MCF 10A (cell line): ENCODE results near the gene UROS. TPM values are rescaled to one million over a fixed set of nuclear protein-coding genes. Genes with fewer than 3 reads are reported as not detected.

Experiments used
- BruUV-seq: library from RNA; stranded (reverse); fragments of 400-500 nt; replicated peaks from 2 replicates; lab custom pipeline; 2021; lab: Mats Ljungman, UMichigan
- CTCF ChIA-PET: fragments of 300-600 bp; sonication (Branson Sonifier 250); formaldehyde crosslinking; extraction: SDS; loops from one replicate; lab custom pipeline; 2021; ENCODE audit warnings: antibody characterized with exemption, inconsistent platforms; lab: Yijun Ruan, JAX
- POLR2A ChIA-PET: fragments of 300-600, 350-650 bp; sonication (Branson Sonifier 250); formaldehyde crosslinking; extraction: SDS; loops from one replicate; lab custom pipeline; 2020; ENCODE audit warnings: antibody characterized with exemption, inconsistent platforms; lab: Yijun Ruan, JAX
- DNase-seq: peaks from one replicate; pipeline ENCODE4 v3.0.0-alpha.2; 2018; ENCODE audit not compliant: unreplicated experiment
- H3K27ac Mint-ChIP-seq: one replicate; pipeline ENCODE4 v1.8.0; 2022; ENCODE audit warnings: mild to moderate bottlenecking, low read depth, mixed read lengths; ENCODE audit not compliant: unreplicated experiment
- H3K27me3 Mint-ChIP-seq: one replicate; pipeline ENCODE4 v1.8.0; 2022; ENCODE audit warnings: mixed read lengths; ENCODE audit not compliant: insufficient read depth, unreplicated experiment
- H3K36me3 Mint-ChIP-seq: one replicate; pipeline ENCODE4 v1.8.0; 2022; ENCODE audit warnings: mild to moderate bottlenecking, moderate library complexity, mixed read lengths; ENCODE audit not compliant: insufficient read depth, unreplicated experiment
- H3K4me1 Mint-ChIP-seq: one replicate; pipeline ENCODE4 v1.8.0; 2022; ENCODE audit warnings: mixed read lengths; ENCODE audit not compliant: insufficient read depth, unreplicated experiment
- H3K4me3 Mint-ChIP-seq: one replicate; pipeline ENCODE4 v1.8.0; 2022; ENCODE audit warnings: mild to moderate bottlenecking, moderate library complexity, mixed read lengths; ENCODE audit not compliant: unreplicated experiment
- H3K9me3 Mint-ChIP-seq: one replicate; pipeline ENCODE4 v1.8.0; 2022; ENCODE audit warnings: mixed read lengths; ENCODE audit not compliant: unreplicated experiment
- CTCF ChIP-seq: fragments of 200-600 bp; IDR thresholded peaks from one replicate; pipeline ENCODE4 v1.8.0; 2022; ENCODE audit warnings: antibody characterized with exemption, mild to moderate bottlenecking; ENCODE audit not compliant: unreplicated experiment
- intact Hi-C: fragments of 100-400 bp; cut with micrococcal nuclease; formaldehyde crosslinking; loops from 2 replicates; pipeline ENCODE4 v1.14.1; 2022
- total RNA-seq: library from RNA; stranded (reverse); gene quantifications from 2 replicates; pipeline ENCODE4 v1.2.3, GENCODE V29; 2022

The UROS gene
- total RNA-seq, 1 experiment from 2014 or later: 64.4 TPM

DNA sequence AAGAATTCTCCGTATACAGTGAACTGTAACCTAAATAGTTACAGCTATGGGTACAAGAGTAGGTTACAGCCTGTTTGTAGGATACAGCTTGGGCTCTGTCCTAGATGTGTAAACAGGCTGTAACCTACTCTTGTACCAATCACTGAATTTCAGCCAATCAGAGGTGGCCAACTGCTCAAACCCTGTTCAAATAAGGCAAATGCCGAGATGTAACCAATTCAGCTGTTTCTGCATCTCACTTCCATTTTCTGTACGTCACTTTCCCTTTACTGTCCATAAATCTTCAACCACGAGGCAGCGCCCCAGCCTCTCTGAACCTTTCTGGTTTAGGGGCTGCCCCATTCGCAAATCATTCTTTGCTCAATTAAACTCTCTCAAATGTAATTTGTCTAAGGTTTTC lies 39.1 kb downstream of the UROS start:
- POLR2A ChIA-PET: interaction anchor here (1.5 kb wide), 1 partner anchor 17 kb away, joined by 5 read pairs; no protein-coding TSS in a partner anchor
- CTCF ChIA-PET: no interaction called here
- Mint-ChIP-seq H3K36me3 (peaks cover 10% of the 10 kb centered on the region), H3K4me3 (no peak overlapping the region), H3K4me1 (no peaks in the 10 kb centered on the region), H3K27me3 (no peaks in the 10 kb centered on the region), H3K9me3 (no peaks in the 10 kb centered on the region), H3K27ac (no peak overlapping the region)
- no peak for DNase-seq
- no TSS peak for BruUV-seq
- TF ChIP-seq CTCF: no peak
- intact Hi-C loops: no loop called here

GRCh38 chr10:125783408-125783807 lies 39.6 kb downstream of the UROS start:
- intact Hi-C loops: no loop called here
- DNase-seq: no peak
- no peak for TF ChIP-seq CTCF
- POLR2A ChIA-PET: interaction anchor here (1.5 kb wide), 1 partner anchor 18 kb away, joined by 5 read pairs; no protein-coding TSS in a partner anchor
- CTCF ChIA-PET: interaction anchor here (0.6 kb wide), 1 partner anchor 571 kb away, joined by 3 read pairs; no protein-coding TSS in a partner anchor
- Mint-ChIP-seq H3K27ac (no peak overlapping the region), H3K27me3 (peaks cover 5% of the 10 kb centered on the region), H3K4me1 (no peaks in the 10 kb centered on the region), H3K36me3 (peaks cover 8% of the 10 kb centered on the region), H3K9me3 (no peaks in the 10 kb centered on the region), H3K4me3 (no peak overlapping the region)
- no TSS peak for BruUV-seq

DNA sequence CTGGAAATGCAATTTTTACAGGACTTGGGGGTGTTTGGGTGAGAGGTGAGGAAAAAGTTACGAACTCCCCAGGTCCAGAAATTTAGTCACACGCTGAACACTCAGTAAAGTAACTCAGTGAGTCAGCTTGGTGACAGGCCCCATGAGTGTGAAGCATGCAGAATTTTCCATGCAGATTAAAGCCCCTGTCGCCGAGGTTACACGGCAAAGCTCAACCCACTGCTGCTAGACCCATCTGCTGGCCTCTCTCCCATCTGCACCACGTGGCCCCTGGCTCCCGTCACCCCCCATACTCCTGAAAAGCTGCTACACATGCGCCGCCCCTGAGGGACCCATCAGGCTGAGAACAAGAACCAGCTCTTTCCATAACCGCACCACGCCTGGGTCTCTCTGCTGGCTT lies 40.4 kb downstream of the UROS start:
- Mint-ChIP-seq H3K4me3 (no peak overlapping the region), H3K4me1 (no peaks in the 10 kb centered on the region), H3K36me3 (peaks cover 6% of the 10 kb centered on the region), H3K27me3 (peaks cover 13% of the 10 kb centered on the region), H3K9me3 (no peaks in the 10 kb centered on the region), H3K27ac (no peak overlapping the region)
- ChIA-PET CTCF (interaction anchor here (0.6 to 0.9 kb wide), 2 partner anchors 570 to 708 kb away, joined by 3 read pairs; no protein-coding TSS in a partner anchor), POLR2A (no interaction called here)
- DNase-seq: no peak
- intact Hi-C loops: no loop called here
- BruUV-seq: no TSS peak
- no peak for TF ChIP-seq CTCF

- Mint-ChIP-seq H3K27me3 (peaks cover 19% of the 10 kb centered on the region), H3K4me1 (no peaks in the 10 kb centered on the region), H3K36me3 (peaks cover 6% of the 10 kb centered on the region), H3K9me3 (no peaks in the 10 kb centered on the region), H3K27ac (no peak overlapping the region), H3K4me3 (no peak overlapping the region)
- no peak for DNase-seq
- intact Hi-C loops: no loop called here
- TF ChIP-seq CTCF: no peak
- no TSS peak for BruUV-seq
- CTCF ChIA-PET: interaction anchor here (0.9 kb wide), 1 partner anchor 708 kb away, joined by 3 read pairs; no protein-coding TSS in a partner anchor
- POLR2A ChIA-PET: no interaction called here
Observed at GRCh38 chr10:125782054-125782453, 41.0 kb downstream of the UROS start.
